22Rv1 (cell line): ENCODE results near the gene RICTOR.

ENCODE experiments used
- CTCF ChIP-seq: fragments of 450-650 bp; IDR thresholded peaks from 2 replicates; pipeline ENCODE4 v1.5.1; 2017; ENCODE audit warnings: mild to moderate bottlenecking
- ZFX ChIP-seq: fragments of 450-650 bp; IDR thresholded peaks from 2 replicates; pipeline ENCODE4 v1.6.1; 2017; ENCODE audit warnings: antibody characterized with exemption, borderline replicate concordance

- TF ChIP-seq CTCF (no peak), ZFX (no peak)
Measured at GRCh38 chr5:38892363-38892762, 181.8 kb downstream of the RICTOR start.
